SK-N-SH (cell line): Measurements from ENCODE around the gene ATXN2. TPM values are rescaled to one million over a fixed set of nuclear protein-coding genes. Genes with fewer than 3 reads are reported as not detected.

ENCODE experiments used
- CTCF ChIA-PET: fragments of 300-600, 350-600 bp; formaldehyde crosslinking; extraction: SDS; loops from one replicate; lab custom pipeline; 2021; lab: Yijun Ruan, JAX
- POLR2A ChIA-PET: fragments of 350-600 bp; sonication (Branson Sonifier 250); formaldehyde crosslinking; extraction: SDS; loops from one replicate; lab custom pipeline; 2020; ENCODE audit warnings: antibody characterized with exemption, inconsistent platforms; lab: Yijun Ruan, JAX
- DNase-seq: peaks from one replicate; pipeline ENCODE4 v3.0.0; 2012
- H2AFZ ChIP-seq: fragments of 200-600 bp; sonication (generic); 2 replicates; pipeline ENCODE4 v1.8.1; 2016; ENCODE audit warnings: antibody characterized with exemption, mild to moderate bottlenecking, low read depth
- H3F3A ChIP-seq: fragments of 200-600 bp; sonication (generic); replicated peaks from 2 replicates; pipeline ENCODE3; 2016; ENCODE audit warnings: antibody characterized with exemption, mild to moderate bottlenecking; ENCODE audit not compliant: insufficient read depth
- H3K27ac ChIP-seq, 2 experiments: fragments of 200-500 bp in 1 of 2; fragments of 200-600 bp in 1 of 2; sonication (Bioruptor generic) in 1 of 2; sonication (generic), shearing (Covaris generic) in 1 of 2; 2 replicates each; pipeline versions ENCODE4 v1.5.1 to v1.6.1; 2014 to 2016; ENCODE audit warnings: low read depth in 2 of 2, inconsistent platforms in 1 of 2, low read length in 1 of 2, mild to moderate bottlenecking in 1 of 2, mixed read lengths in 1 of 2
- H3K27me3 ChIP-seq: fragments of 200-600 bp; sonication (generic), shearing (Covaris generic); 2 replicates; pipeline ENCODE4 v1.6.1; 2016; ENCODE audit warnings: mixed run types; ENCODE audit not compliant: insufficient read depth
- H3K36me3 ChIP-seq, 2 experiments: fragments of 200-500 bp in 1 of 2; fragments of 200-600 bp in 1 of 2; sonication (Bioruptor generic) in 1 of 2; sonication (generic) in 1 of 2; replicated peaks in 1 of 2; 2 replicates each; pipeline versions ENCODE3 to v1.5.1; 2014 to 2016; ENCODE audit warnings: low read length in 1 of 2, mild to moderate bottlenecking in 1 of 2; ENCODE audit not compliant: insufficient read depth in 2 of 2, control insufficient read depth in 1 of 2
- H3K4me1 ChIP-seq, 2 experiments: fragments of 200-500 bp in 1 of 2; fragments of 200-600 bp in 1 of 2; sonication (Bioruptor generic) in 1 of 2; sonication (generic), shearing (Covaris generic) in 1 of 2; 2 replicates each; pipeline versions ENCODE4 v1.5.1 to v1.6.1; 2014 to 2016; ENCODE audit warnings: low read depth in 1 of 2, low read length in 1 of 2, mixed run types in 1 of 2; ENCODE audit not compliant: insufficient read depth in 2 of 2, control insufficient read depth in 1 of 2
- H3K4me2 ChIP-seq: fragments of 200-600 bp; sonication (generic), shearing (Covaris generic); 2 replicates; pipeline ENCODE4 v1.6.1; 2017; ENCODE audit warnings: mixed run types
- H3K4me3 ChIP-seq, 2 experiments: fragments of 200-500 bp in 1 of 2; fragments of 200-600 bp in 1 of 2; sonication (Bioruptor generic) in 1 of 2; sonication (generic), shearing (Covaris generic) in 1 of 2; 2 replicates each; pipeline versions ENCODE4 v1.5.1 to v1.8.1; 2014 to 2016; ENCODE audit warnings: low read depth in 2 of 2, inconsistent platforms in 1 of 2, low read length in 1 of 2, mild to moderate bottlenecking in 1 of 2, mixed read lengths in 1 of 2, moderate library complexity in 1 of 2
- H3K79me2 ChIP-seq: fragments of 200-600 bp; sonication (generic); 2 replicates; pipeline ENCODE4 v1.8.1; 2017; ENCODE audit warnings: mild to moderate bottlenecking; ENCODE audit not compliant: insufficient read depth
- H3K9ac ChIP-seq: fragments of 200-600 bp; sonication (generic); 2 replicates; pipeline ENCODE4 v1.6.1; 2017; ENCODE audit warnings: mixed run types
- H3K9me2 ChIP-seq: fragments of 200-600 bp; sonication (generic); 2 replicates; pipeline ENCODE4 v1.6.1; 2017; ENCODE audit warnings: mixed run types
- H3K9me3 ChIP-seq: fragments of 200-600 bp; sonication (generic); 2 replicates; pipeline ENCODE4 v1.6.1; 2017; ENCODE audit warnings: mixed run types, mild to moderate bottlenecking, moderate library complexity
- H4K20me1 ChIP-seq: fragments of 200-600 bp; sonication (generic); 2 replicates; pipeline ENCODE4 v1.6.1; 2017; ENCODE audit warnings: mild to moderate bottlenecking, mixed run types; ENCODE audit not compliant: insufficient read depth
- ELF1 ChIP-seq: IDR thresholded peaks from 2 replicates; pipeline ENCODE4 v1.4.0; 2012
- FOSL2 ChIP-seq: IDR thresholded peaks from 2 replicates; pipeline ENCODE4 v1.4.0; 2012; ENCODE audit warnings: low read depth, mild to moderate bottlenecking, moderate library complexity, borderline replicate concordance
- MEF2A ChIP-seq: IDR thresholded peaks from 2 replicates; pipeline ENCODE4 v1.4.0; 2012; ENCODE audit warnings: low read depth, borderline replicate concordance
- MXI1 ChIP-seq: IDR thresholded peaks from 2 replicates; pipeline ENCODE4 v1.6.1; 2012; ENCODE audit warnings: mild to moderate bottlenecking, low read depth, low read length, improper control_type of control experiment
- NFIC ChIP-seq: IDR thresholded peaks from 2 replicates; pipeline ENCODE4 v1.4.0; 2012; ENCODE audit warnings: borderline replicate concordance
- RAD21 ChIP-seq: IDR thresholded peaks from 2 replicates; pipeline ENCODE4 v1.6.1; 2012; ENCODE audit warnings: mild to moderate bottlenecking, low read length
- RXRA ChIP-seq: IDR thresholded peaks from 2 replicates; pipeline ENCODE4 v1.4.0; 2012; ENCODE audit warnings: low read depth, mild to moderate bottlenecking, borderline replicate concordance
- SMC3 ChIP-seq: IDR thresholded peaks from 2 replicates; pipeline ENCODE4 v1.6.1; 2012; ENCODE audit warnings: low read depth, low read length, improper control_type of control experiment
- TCF12 ChIP-seq: IDR thresholded peaks from 2 replicates; pipeline ENCODE4 v1.4.0; 2012
- WGBS: methylation state at CpG from one replicate; pipeline ENCODE4 v1.1.6; 2017; ENCODE audit warnings: low lambda C conversion rate; 5-methylcytosine and 5-hydroxymethylcytosine counted together
- polyA plus RNA-seq, 3 experiments: library from polyadenylated mRNA; depleted of rRNA; stranded (reverse); fragments of >200 nt; gene quantifications; 2 replicates each; pipeline ENCODE4 v1.2.3, GENCODE V29; 2012
- TF ChIP-seq, protein P1 (sequence below): fragments of 150-350 bp; IDR thresholded peaks from 2 replicates; pipeline ENCODE4 v1.6.1; 2016; ENCODE audit warnings: mild to moderate bottlenecking, low read depth, low read length
- TF ChIP-seq, protein P2 (sequence below): IDR thresholded peaks from 2 replicates; pipeline ENCODE4; 2012
- TF ChIP-seq, protein P3 (sequence below): fragments of 200-600 bp; sonication (generic); IDR thresholded peaks from 2 replicates; pipeline ENCODE4 v1.6.1; 2017; ENCODE audit warnings: antibody characterized with exemption, mild to moderate bottlenecking, moderate library complexity
- TF ChIP-seq, protein P4 (sequence below): fragments of 150-350 bp; IDR thresholded peaks from 2 replicates; pipeline ENCODE4 v1.6.1; 2017; ENCODE audit warnings: antibody characterized with exemption, low read length, low read depth, borderline replicate concordance
- TF ChIP-seq, protein P5 (sequence below): IDR thresholded peaks from 2 replicates; pipeline ENCODE4 v1.4.0; 2012; ENCODE audit warnings: low read depth, borderline replicate concordance

The ATXN2 gene
- polyA plus RNA-seq, 1 of the 3 experiments (the other 2 are of a cell fraction) = 35.7 TPM

DNA sequence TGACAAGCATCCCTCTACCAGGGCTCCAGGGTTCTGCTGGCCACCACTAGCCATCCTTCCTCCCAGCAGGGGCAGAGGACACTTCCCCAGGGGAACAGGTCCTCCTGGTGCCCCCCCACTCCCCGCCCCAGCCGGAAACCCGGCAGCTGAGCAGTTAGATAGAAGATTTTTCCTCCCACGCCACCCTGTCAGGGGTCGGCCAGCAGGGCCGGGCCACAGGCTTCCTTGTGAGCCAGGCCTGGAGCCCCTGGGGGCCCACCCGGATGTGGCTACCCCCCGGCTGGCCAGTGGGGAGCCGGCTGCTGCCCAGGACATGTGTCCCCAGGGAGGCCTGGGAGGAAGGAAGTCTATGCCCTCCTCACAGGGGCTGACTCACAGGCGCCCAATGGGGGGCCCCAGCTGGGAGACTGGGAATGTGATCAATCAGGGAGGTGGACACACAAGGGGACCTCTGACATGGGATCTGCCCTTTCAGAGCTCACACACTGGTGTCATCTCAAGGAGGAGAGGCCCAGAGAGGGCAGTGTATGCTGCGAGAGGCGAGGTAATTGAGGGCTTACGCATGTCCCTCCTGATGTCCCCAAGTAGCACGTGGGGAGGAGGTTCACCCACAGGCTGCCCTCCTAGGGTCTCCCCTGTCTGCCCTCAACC is 189.2 kb downstream of the ATXN2 start (continued):
- TF ChIP-seq, protein P1, sequence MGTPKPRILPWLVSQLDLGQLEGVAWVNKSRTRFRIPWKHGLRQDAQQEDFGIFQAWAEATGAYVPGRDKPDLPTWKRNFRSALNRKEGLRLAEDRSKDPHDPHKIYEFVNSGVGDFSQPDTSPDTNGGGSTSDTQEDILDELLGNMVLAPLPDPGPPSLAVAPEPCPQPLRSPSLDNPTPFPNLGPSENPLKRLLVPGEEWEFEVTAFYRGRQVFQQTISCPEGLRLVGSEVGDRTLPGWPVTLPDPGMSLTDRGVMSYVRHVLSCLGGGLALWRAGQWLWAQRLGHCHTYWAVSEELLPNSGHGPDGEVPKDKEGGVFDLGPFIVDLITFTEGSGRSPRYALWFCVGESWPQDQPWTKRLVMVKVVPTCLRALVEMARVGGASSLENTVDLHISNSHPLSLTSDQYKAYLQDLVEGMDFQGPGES = no peak
- TF ChIP-seq MXI1 (no peak), SMC3 (no peak), ELF1 (no peak), RAD21 (no peak), TCF12 (peak; percentile 61)
- TF ChIP-seq, protein P2, sequence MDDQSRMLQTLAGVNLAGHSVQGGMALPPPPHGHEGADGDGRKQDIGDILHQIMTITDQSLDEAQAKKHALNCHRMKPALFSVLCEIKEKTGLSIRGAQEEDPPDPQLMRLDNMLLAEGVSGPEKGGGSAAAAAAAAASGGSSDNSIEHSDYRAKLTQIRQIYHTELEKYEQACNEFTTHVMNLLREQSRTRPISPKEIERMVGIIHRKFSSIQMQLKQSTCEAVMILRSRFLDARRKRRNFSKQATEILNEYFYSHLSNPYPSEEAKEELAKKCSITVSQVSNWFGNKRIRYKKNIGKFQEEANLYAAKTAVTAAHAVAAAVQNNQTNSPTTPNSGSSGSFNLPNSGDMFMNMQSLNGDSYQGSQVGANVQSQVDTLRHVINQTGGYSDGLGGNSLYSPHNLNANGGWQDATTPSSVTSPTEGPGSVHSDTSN = peak; percentile 69
- TF ChIP-seq, protein P3, sequence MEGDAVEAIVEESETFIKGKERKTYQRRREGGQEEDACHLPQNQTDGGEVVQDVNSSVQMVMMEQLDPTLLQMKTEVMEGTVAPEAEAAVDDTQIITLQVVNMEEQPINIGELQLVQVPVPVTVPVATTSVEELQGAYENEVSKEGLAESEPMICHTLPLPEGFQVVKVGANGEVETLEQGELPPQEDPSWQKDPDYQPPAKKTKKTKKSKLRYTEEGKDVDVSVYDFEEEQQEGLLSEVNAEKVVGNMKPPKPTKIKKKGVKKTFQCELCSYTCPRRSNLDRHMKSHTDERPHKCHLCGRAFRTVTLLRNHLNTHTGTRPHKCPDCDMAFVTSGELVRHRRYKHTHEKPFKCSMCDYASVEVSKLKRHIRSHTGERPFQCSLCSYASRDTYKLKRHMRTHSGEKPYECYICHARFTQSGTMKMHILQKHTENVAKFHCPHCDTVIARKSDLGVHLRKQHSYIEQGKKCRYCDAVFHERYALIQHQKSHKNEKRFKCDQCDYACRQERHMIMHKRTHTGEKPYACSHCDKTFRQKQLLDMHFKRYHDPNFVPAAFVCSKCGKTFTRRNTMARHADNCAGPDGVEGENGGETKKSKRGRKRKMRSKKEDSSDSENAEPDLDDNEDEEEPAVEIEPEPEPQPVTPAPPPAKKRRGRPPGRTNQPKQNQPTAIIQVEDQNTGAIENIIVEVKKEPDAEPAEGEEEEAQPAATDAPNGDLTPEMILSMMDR = no peak

DNA sequence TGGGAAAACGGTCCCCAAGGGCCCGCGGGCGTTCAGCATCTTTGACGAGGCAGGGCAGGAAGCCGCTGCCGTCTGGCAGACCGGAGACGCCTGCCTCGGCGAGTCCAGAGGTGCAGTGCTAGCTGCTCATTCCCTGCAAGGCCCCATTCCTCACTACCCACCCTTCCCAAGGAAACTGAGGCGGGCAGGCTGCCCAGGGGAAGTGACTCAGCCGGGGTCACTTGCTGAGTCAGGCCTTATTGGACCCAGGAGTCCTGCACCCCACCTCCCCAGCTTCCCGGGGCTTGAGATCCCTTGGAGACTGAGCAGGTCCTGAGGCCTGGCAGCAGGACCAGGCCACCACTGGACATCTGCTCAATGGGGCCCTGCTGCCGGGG is 189.7 kb downstream of the ATXN2 start:
- Histone ChIP-seq H3F3A (peaks cover 48% of the 10 kb centered on the region), H3K4me2 (peak overlapping the region; percentile 99), H4K20me1 (peaks cover 15% of the 10 kb centered on the region), H3K79me2 (peaks cover 86% of the 10 kb centered on the region), H2AFZ (no peak overlapping the region), H3K9ac (peak overlapping the region; percentile 43; the same call in 1 of the 2 replicates), H3K4me3 (peak overlapping the region; percentile 10 to 92; a peak in 2 of 4 replicates), H3K27me3 (no peaks in the 10 kb centered on the region), H3K36me3 (no peaks in the 10 kb centered on the region), H3K9me3 (no peaks in the 10 kb centered on the region), H3K4me1 (peaks cover 59 to 70% of the 10 kb centered on the region in 2 experiments; a peak in 3 of 4 replicates), H3K27ac (peak overlapping the region; percentile 87 to 92), H3K9me2 (no peaks in the 10 kb centered on the region)
- ChIA-PET CTCF (interaction anchor here (1.2 to 19.6 kb wide), 3 partner anchors 11 to 41 kb away, joined by 5 to 618 read pairs (median 98); no protein-coding TSS in a partner anchor), POLR2A (no interaction called here)
- WGBS = 25% methylated on average over 7 of the region's 15 CpGs
- peak; percentile 58 for DNase-seq
- TF ChIP-seq FOSL2 (peak; percentile 72; the same call in 1 of the 2 replicates), TCF12 (0 out of 2 replicates have a peak, but pooled peaks have one; percentile 17), MEF2A (no peak), NFIC (peak; percentile 74; the same call in 1 of the 2 replicates), RXRA (0 out of 2 replicates have a peak, but pooled peaks have one; percentile 36)
- TF ChIP-seq, protein P2 = no peak
- TF ChIP-seq, protein P1 = no peak
- TF ChIP-seq, protein P4, sequence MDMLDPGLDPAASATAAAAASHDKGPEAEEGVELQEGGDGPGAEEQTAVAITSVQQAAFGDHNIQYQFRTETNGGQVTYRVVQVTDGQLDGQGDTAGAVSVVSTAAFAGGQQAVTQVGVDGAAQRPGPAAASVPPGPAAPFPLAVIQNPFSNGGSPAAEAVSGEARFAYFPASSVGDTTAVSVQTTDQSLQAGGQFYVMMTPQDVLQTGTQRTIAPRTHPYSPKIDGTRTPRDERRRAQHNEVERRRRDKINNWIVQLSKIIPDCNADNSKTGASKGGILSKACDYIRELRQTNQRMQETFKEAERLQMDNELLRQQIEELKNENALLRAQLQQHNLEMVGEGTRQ = no peak
- TF ChIP-seq, protein P5, sequence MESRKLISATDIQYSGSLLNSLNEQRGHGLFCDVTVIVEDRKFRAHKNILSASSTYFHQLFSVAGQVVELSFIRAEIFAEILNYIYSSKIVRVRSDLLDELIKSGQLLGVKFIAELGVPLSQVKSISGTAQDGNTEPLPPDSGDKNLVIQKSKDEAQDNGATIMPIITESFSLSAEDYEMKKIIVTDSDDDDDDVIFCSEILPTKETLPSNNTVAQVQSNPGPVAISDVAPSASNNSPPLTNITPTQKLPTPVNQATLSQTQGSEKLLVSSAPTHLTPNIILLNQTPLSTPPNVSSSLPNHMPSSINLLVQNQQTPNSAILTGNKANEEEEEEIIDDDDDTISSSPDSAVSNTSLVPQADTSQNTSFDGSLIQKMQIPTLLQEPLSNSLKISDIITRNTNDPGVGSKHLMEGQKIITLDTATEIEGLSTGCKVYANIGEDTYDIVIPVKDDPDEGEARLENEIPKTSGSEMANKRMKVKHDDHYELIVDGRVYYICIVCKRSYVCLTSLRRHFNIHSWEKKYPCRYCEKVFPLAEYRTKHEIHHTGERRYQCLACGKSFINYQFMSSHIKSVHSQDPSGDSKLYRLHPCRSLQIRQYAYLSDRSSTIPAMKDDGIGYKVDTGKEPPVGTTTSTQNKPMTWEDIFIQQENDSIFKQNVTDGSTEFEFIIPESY = no peak
